CD14-positive monocyte (primary cell): ENCODE results near the gene PDGFD. TPM values are rescaled to one million over a fixed set of nuclear protein-coding genes. Genes with fewer than 3 reads are reported as not detected.

Source experiments
- DNase-seq, 3 donors: peaks; one replicate each; pipeline ENCODE4 v3.0.0-alpha.2; 2011 to 2022
- H2AFZ ChIP-seq: 2 replicates; pipeline ENCODE4 v1.6.0; 2012; ENCODE audit warnings: mild to moderate bottlenecking, low read depth, low read length, inconsistent platforms; ENCODE audit not compliant: insufficient read depth, poor library complexity, severe bottlenecking
- H3K27ac ChIP-seq, 2 donors: 1 replicate in 1 of 2; 2 replicates in 1 of 2; pipeline ENCODE4 v1.5.1; 2012 to 2013; ENCODE audit warnings: low read length in 2 of 2, control low read depth in 1 of 2, inconsistent platforms in 1 of 2, low read depth in 1 of 2, mild to moderate bottlenecking in 1 of 2
- H3K27me3 ChIP-seq, 2 donors: one replicate each; pipeline versions ENCODE4 v1.6.0 to v1.6.1; 2011 to 2013; ENCODE audit warnings: low read length in 2 of 2; ENCODE audit not compliant: control insufficient read depth in 2 of 2, insufficient read depth in 2 of 2
- H3K36me3 ChIP-seq, 2 donors: replicated peaks in 1 of 2; 1 replicate in 1 of 2; 2 replicates in 1 of 2; pipeline versions ENCODE4 v1.5.1 to v1.6.1; 2012 to 2013; ENCODE audit warnings: low read length in 2 of 2, control low read depth in 1 of 2, inconsistent platforms in 1 of 2, mild to moderate bottlenecking in 1 of 2; ENCODE audit not compliant: insufficient read depth in 2 of 2, control insufficient read depth in 1 of 2
- H3K4me1 ChIP-seq, 2 donors: 1 replicate in 1 of 2; 2 replicates in 1 of 2; pipeline versions ENCODE4 v1.5.1 to v1.6.1; 2012 to 2013; ENCODE audit warnings: low read length in 2 of 2, control low read depth in 1 of 2, inconsistent platforms in 1 of 2, mild to moderate bottlenecking in 1 of 2, moderate library complexity in 1 of 2; ENCODE audit not compliant: insufficient read depth in 2 of 2, control insufficient read depth in 1 of 2
- H3K4me2 ChIP-seq: replicated peaks from 2 replicates; pipeline ENCODE3; 2012; ENCODE audit warnings: low read length, moderate library complexity, mild to moderate bottlenecking; ENCODE audit not compliant: poor library complexity, severe bottlenecking; ENCODE audit errors: extremely low read depth
- H3K4me3 ChIP-seq, 3 experiments: fragments of 200-600 bp in 1 of 3; sonication (generic) in 1 of 3; replicated peaks in 1 of 3; 1 replicate in 2 of 3; 2 replicates in 1 of 3; pipeline ENCODE4 v1.5.1; 2011 to 2013; ENCODE audit warnings: low read length in 3 of 3, mild to moderate bottlenecking in 3 of 3, control low read depth in 2 of 3, low read depth in 2 of 3, inconsistent platforms in 1 of 3, moderate library complexity in 1 of 3
- H3K79me2 ChIP-seq: 2 replicates; pipeline ENCODE4 v1.6.0; 2012; ENCODE audit warnings: mild to moderate bottlenecking, control low read depth, inconsistent platforms, low read length, moderate library complexity; ENCODE audit not compliant: insufficient read depth
- H3K9ac ChIP-seq: 2 replicates; pipeline ENCODE4 v1.6.0; 2017; ENCODE audit warnings: low read length, mild to moderate bottlenecking; ENCODE audit not compliant: insufficient read depth, poor library complexity, severe bottlenecking
- H3K9me3 ChIP-seq, 2 donors: replicated peaks in 1 of 2; 1 replicate in 1 of 2; 2 replicates in 1 of 2; pipeline versions ENCODE4 v1.5.1 to v1.6.1; 2012 to 2013; ENCODE audit warnings: low read length in 2 of 2, control low read depth in 1 of 2; ENCODE audit not compliant: control insufficient read depth in 1 of 2, insufficient read depth in 1 of 2
- H4K20me1 ChIP-seq: 2 replicates; pipeline ENCODE4 v1.6.0; 2012; ENCODE audit warnings: mild to moderate bottlenecking, low read length, control low read depth, moderate library complexity; ENCODE audit not compliant: insufficient read depth
- H3K27ac Mint-ChIP-seq, 7 donors: one replicate each; pipeline ENCODE4 v1.8.0; 2020; ENCODE audit warnings: mild to moderate bottlenecking in 7 of 7, mixed read lengths in 7 of 7, moderate library complexity in 6 of 7, inconsistent platforms in 2 of 7
- H3K27me3 Mint-ChIP-seq, 3 donors: one replicate each; pipeline ENCODE4 v1.8.0; 2021 to 2022; ENCODE audit warnings: low read depth in 3 of 3, mild to moderate bottlenecking in 3 of 3, mixed read lengths in 3 of 3, moderate library complexity in 3 of 3, inconsistent platforms in 1 of 3
- H3K36me3 Mint-ChIP-seq, 2 donors: one replicate each; pipeline ENCODE4 v1.8.0; 2020; ENCODE audit warnings: mixed read lengths in 2 of 2, inconsistent platforms in 1 of 2, mild to moderate bottlenecking in 1 of 2
- H3K4me1 Mint-ChIP-seq: one replicate; pipeline ENCODE4 v1.8.0; 2020; ENCODE audit warnings: mild to moderate bottlenecking, mixed read lengths
- H3K4me3 Mint-ChIP-seq, 2 donors: one replicate each; pipeline ENCODE4 v1.8.0; 2020; ENCODE audit warnings: mild to moderate bottlenecking in 2 of 2, mixed read lengths in 2 of 2, moderate library complexity in 1 of 2
- H3K9me3 Mint-ChIP-seq, 7 donors: one replicate each; pipeline ENCODE4 v1.8.0; 2020 to 2022; ENCODE audit warnings: mixed read lengths in 7 of 7, mild to moderate bottlenecking in 6 of 7, moderate library complexity in 6 of 7, inconsistent platforms in 2 of 7
- CTCF ChIP-seq: fragments of 200-600 bp; IDR thresholded peaks from one replicate; pipeline ENCODE4 v1.8.0; 2022; ENCODE audit warnings: antibody characterized with exemption, mild to moderate bottlenecking
- WGBS: methylation state at CpG from one replicate; pipeline ENCODE4 v1.1.5; 2013; ENCODE audit warnings: missing lambda C conversion rate; ENCODE audit not compliant: insufficient coverage; 5-methylcytosine and 5-hydroxymethylcytosine counted together
- intact Hi-C, 2 donors: fragments of 100-400 bp; cut with micrococcal nuclease; formaldehyde crosslinking; loops; one replicate each; pipeline versions ENCODE4 v1.15.0 to v1.15.1; 2023
- polyA plus RNA-seq, 3 donors: library from polyadenylated mRNA; depleted of rRNA in 1 of 3; unstranded in 2 of 3; stranded (reverse) in 1 of 3; fragments of 300-500 nt in 2 of 3; fragments of >200 nt in 1 of 3; fragmentation: Illumina TruSeq in 2 of 3; gene quantifications; 1 replicate in 2 of 3; 2 replicates in 1 of 3; pipeline ENCODE4 v1.2.3, GENCODE V29; 2012 to 2021

PDGFD gene
- polyA plus RNA-seq, 3 donors, result 0.05 to 0.15 TPM; not detected in 1

- Mint-ChIP-seq H3K4me1 (no peaks in the 10 kb centered on the region), H3K27me3 (no peaks in the 10 kb centered on the region), H3K4me3 (no peak overlapping the region), H3K9me3 (no peaks in the 10 kb centered on the region), H3K27ac (no peak overlapping the region), H3K36me3 (no peaks in the 10 kb centered on the region)
- intact Hi-C loops, result no loop called here
- Histone ChIP-seq H3K27me3 (no peaks in the 10 kb centered on the region), H3K4me3 (no peak overlapping the region), H3K4me2 (no peak overlapping the region), H3K9ac (no peak overlapping the region), H4K20me1 (no peaks in the 10 kb centered on the region), H3K79me2 (no peaks in the 10 kb centered on the region), H3K36me3 (no peaks in the 10 kb centered on the region), H3K4me1 (no peaks in the 10 kb centered on the region), H3K27ac (no peak overlapping the region), H3K9me3 (no peaks in the 10 kb centered on the region), H2AFZ (no peak overlapping the region)
- no peak for DNase-seq
- no peak for TF ChIP-seq CTCF
- WGBS, result no CpG with 5 or more reads among the region's 2 CpGs
Measured at GRCh38 chr11:104127828-104128227, 36.1 kb downstream of the PDGFD start.

GRCh38 chr11:104126464-104126863 lies 37.5 kb downstream of the PDGFD start:
- no peaks in the 10 kb centered on the region for H3K36me3 ChIP-seq
- Mint-ChIP-seq H3K27ac (no peak overlapping the region), H3K4me1 (no peaks in the 10 kb centered on the region), H3K27me3 (no peaks in the 10 kb centered on the region), H3K36me3 (no peaks in the 10 kb centered on the region), H3K9me3 (peaks cover 0 to 3% (median 0%) of the 10 kb centered on the region in 7 donors), H3K4me3 (no peak overlapping the region)
- H3K4me3 ChIP-seq, result no peak overlapping the region
- no peak overlapping the region for H3K27ac ChIP-seq
- no peaks in the 10 kb centered on the region for H3K27me3 ChIP-seq
- H2AFZ ChIP-seq, result no peak overlapping the region
- WGBS, result no CpG with 5 or more reads among the region's 1 CpG
- intact Hi-C loops, result no loop called here
- DNase-seq, result no peak
- no peak overlapping the region for H3K4me2 ChIP-seq
- no peaks in the 10 kb centered on the region for H4K20me1 ChIP-seq
- H3K9me3 ChIP-seq, result no peaks in the 10 kb centered on the region
- TF ChIP-seq CTCF, result no peak
- no peaks in the 10 kb centered on the region for H3K4me1 ChIP-seq
- no peak overlapping the region for H3K9ac ChIP-seq
- no peaks in the 10 kb centered on the region for H3K79me2 ChIP-seq
